HT-29 (cell line): Measurements from ENCODE around the gene TMEM272. TPM values are rescaled to one million over a fixed set of nuclear protein-coding genes. Genes with fewer than 3 reads are reported as not detected.

Experiments used
- DNase-seq: peaks from one replicate; pipeline ENCODE4 v3.0.0-alpha.2; 2015; ENCODE audit warnings: low spot score
- total RNA-seq: library from RNA; depleted of rRNA; stranded (reverse); fragments of >200 nt; shearing (Covaris generic); gene quantifications from 2 replicates; pipeline ENCODE4 v1.2.3, GENCODE V29; 2014

TMEM272 gene
- total RNA-seq, 1 experiment from 2014 or later: not detected

DNA sequence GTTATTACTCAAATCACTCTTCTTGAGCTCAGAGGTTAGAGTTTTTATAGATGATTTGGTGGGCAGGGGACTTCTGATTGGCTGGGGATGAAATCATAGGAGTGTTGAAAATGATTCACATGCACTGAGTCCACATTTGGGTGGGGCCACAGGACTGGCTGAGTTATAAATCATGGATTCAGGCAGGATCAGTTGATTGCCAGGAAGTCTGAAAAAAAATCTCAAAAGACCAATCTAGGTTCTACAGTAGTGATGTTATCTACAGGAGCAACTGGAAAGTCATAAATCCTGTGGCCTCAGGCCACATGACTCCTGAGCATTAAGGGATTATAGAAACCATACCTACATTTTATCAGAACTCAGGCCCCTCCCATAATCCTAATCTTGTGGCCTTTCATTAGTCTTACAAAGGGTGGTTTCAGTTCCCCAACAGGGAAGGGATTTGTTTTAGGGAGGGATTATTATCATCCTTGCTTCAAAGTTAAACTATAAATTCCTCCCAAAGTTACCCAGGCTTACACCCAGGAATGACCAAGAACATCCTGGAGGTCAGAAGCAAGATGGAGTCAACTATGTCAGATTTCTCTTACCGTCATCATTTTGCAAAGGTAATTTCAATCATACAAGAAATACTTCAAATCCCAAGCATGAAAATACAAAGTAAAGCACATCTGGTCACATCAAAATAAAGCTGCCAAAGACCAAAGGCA, 11.2 kb upstream of the TMEM272 start:
- DNase-seq: peak; percentile 17

- peak; percentile 45 for DNase-seq
Measured at GRCh38 chr13:51849145-51850101, 4.4 kb upstream of the TMEM272 start.

GRCh38 chr13:51848674-51849073, 3.7 kb upstream of the TMEM272 start:
- DNase-seq: no peak

GRCh38 chr13:51846756-51847155, 1.8 kb upstream of the TMEM272 start:
- DNase-seq: no peak

DNA sequence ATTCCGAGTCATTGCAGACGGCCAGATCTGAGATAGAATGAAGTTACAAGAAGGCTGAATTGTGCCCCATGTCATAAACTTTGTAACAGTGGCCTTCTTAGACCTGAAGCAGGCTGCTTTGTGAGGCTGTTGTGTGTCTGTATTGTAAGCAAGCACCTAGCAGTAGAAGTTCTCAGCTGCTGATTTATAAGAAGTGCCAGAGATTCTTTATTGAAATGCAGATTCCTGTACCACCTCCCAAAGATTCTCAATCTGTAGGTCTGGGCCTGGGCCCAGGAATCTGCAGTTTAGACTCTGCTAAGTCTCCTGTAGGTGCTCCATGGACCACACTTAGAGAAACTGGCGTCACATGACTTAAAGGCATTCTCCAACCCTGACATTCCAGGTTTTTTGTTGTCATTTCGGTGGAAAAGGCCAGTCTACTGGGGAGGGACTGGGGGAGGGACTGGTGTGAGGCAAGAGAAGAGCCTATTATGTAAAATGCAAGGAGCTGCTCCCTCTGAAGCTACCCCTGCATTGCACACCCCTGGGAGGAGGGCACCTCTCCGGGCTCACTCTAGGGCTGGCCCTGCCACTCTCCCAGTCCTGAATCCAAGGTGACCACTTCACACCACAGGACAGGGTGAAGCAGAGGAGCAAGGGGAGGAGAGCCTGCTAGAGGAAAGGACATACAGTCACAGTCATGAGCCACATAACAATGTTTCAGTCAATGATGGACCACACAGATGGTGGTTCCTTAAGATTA, 769 bp upstream of the TMEM272 start:
- DNase-seq: no peak

- no peak for DNase-seq
Measured at GRCh38 chr13:51843529-51843928, 1.4 kb downstream of the TMEM272 start.

- no peak for DNase-seq
Measured at GRCh38 chr13:51841732-51842131, 3.2 kb downstream of the TMEM272 start.

DNA sequence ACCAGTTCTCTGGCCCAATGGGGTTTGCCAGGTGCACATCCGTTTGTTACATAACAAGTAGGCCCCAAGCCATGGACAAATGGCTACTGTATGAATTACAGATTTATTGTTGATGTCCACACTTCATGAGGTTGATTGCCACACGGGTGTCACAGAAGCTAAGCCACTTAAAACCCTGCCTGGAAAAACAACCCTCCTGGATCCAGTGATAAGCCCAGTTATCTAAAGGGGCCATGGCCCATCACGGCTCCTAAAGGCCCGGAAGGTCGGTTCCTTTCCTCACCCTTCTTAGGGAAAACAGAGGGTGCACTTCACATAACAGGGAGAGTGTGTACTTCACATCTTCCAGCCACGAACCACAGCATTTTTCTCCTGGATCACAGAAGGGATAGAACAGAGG, 4.1 kb downstream of the TMEM272 start:
- DNase-seq: no peak

GRCh38 chr13:51839711-51840540, 5.1 kb downstream of the TMEM272 start:
- DNase-seq: no peak

GRCh38 chr13:51838240-51838846, 6.6 kb downstream of the TMEM272 start:
- DNase-seq: no peak

GRCh38 chr13:51837016-51837415, 8.0 kb downstream of the TMEM272 start:
- no peak for DNase-seq

- no peak for DNase-seq
Measured at GRCh38 chr13:51834581-51835171, 10.3 kb downstream of the TMEM272 start.

DNA sequence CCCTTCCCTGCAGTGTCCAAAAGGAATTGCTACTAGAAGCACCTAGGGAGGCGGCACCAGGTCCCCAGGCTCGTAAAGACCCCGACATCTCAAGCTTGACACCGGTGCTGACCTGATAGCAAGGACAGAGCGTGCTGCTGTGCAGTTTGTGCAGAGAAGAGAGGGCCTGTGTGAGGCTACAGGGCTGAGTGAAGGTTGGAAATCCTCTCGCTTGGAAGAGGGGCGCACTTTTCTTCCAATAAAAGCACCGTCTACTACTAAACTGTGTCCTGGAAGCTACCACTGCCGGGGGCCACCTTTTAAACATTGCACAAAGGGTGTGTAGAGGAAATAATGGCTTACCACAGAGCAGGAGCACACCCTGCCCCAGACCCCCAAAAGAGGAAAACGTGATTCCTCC, 11.0 kb downstream of the TMEM272 start:
- no peak for DNase-seq

GRCh38 chr13:51832471-51833152, 12.4 kb downstream of the TMEM272 start:
- peak; percentile 27 for DNase-seq

GRCh38 chr13:51831519-51831918, 13.5 kb downstream of the TMEM272 start:
- no peak for DNase-seq

DNA sequence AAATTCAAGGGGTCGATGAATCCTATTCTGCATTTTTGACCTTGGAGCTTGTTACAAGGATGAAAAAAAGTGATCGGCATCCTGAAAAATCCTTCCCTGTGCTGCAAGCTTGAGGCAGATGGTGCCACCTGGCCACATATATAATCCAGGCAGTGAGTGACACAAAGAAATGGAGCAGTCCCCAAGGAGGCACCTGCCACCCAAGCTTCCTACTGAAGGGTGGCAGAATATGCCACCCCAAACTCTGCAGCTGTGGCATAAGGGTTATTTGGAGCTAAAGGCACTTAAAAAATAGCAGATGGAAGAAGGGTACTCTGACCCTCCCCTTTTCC, 15.4 kb downstream of the TMEM272 start:
- DNase-seq: no peak

- DNase-seq: no peak
Measured at GRCh38 chr13:51828730-51829567, 16.0 kb downstream of the TMEM272 start.

- DNase-seq: no peak
Measured at GRCh38 chr13:51827254-51827653, 17.7 kb downstream of the TMEM272 start.

DNA sequence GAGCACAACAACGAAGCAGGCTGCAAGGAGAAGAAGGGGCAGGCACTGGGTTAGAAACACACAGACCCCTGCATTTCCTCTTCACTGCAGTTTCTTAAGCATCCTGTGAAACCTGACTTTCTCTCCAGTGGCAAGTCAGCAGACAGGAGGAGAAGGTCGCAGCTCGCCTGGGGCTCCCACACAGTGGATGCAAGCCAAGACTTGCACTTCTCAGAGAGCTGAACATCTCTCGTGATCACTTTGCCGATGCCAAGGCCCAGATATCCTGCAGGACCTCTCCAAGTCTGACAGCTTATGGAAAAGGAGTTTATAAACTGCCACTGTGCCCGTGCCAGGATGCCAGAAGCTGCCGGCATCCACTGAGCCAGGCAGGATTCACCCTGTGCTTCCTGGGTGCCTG, 18.4 kb downstream of the TMEM272 start:
- DNase-seq: no peak
